Lower leg skin (tissue), 3 donors: ENCODE measurements around the gene BACH1.

ENCODE experiments used
- CTCF ChIP-seq, 3 donors: fragments of 450-650 bp; IDR thresholded peaks; one replicate each; pipeline ENCODE4 v1.5.1; 2016; ENCODE audit warnings: antibody characterized with exemption in 3 of 3, mild to moderate bottlenecking in 3 of 3, moderate library complexity in 2 of 3
- POLR2A ChIP-seq, 2 donors: fragments of 450-650 bp; IDR thresholded peaks; one replicate each; pipeline ENCODE4 v1.6.1; 2016 to 2017; ENCODE audit warnings: antibody characterized with exemption in 2 of 2, mild to moderate bottlenecking in 1 of 2, moderate library complexity in 1 of 2

GRCh38 chr21:29301691-29302090, 3.0 kb downstream of the BACH1 start:
- TF ChIP-seq CTCF (IDR thresholded peaks at IDR 0.05), result no peak
- no peak for TF ChIP-seq POLR2A (IDR thresholded peaks at IDR 0.05)
